Motor neuron (in vitro differentiated cells): ENCODE measurements around the gene SLC35D1. TPM values are rescaled to one million over a fixed set of nuclear protein-coding genes. Genes with fewer than 3 reads are reported as not detected.
"Not testable (repeated sequence)": the region's sequence is repeated elsewhere in the genome, so short reads cannot be mapped to it uniquely, and the experiment has no call there.

Experiments
- ATAC-seq, 8 experiments: fragments of 200-7000 bp; cut with Tn5 transposase; replicated peaks in 6 of 8; 2 replicates each; pipeline ENCODE4 v1.8.0; 2021; ENCODE audit warnings: mild to moderate bottlenecking in 8 of 8, moderate library complexity in 8 of 8
- H3K27ac ChIP-seq, 2 donors: fragments of 250-450 bp; sonication (Bioruptor Pico); 2 replicates each; pipeline ENCODE4 v1.9.0; 2021; ENCODE audit warnings: antibody characterized with exemption in 2 of 2, mild to moderate bottlenecking in 2 of 2, moderate library complexity in 1 of 2
- H3K4me1 ChIP-seq, 2 donors: fragments of 250-450 bp; sonication (Bioruptor Pico); replicated peaks in 1 of 2; 2 replicates each; pipeline ENCODE4 v1.6.1; 2021; ENCODE audit warnings: antibody characterized with exemption in 2 of 2, mild to moderate bottlenecking in 2 of 2, moderate library complexity in 1 of 2
- H3K4me3 ChIP-seq, 5 donors: fragments of 250-450 bp; sonication (Bioruptor Pico); 2 replicates each; pipeline ENCODE4 v1.9.0; 2021; ENCODE audit warnings: antibody characterized with exemption in 5 of 5, mild to moderate bottlenecking in 5 of 5, moderate library complexity in 4 of 5
- WGBS, 10 experiments: fragments of 450-650 bp; shearing (Covaris generic); methylation state at CpG; one replicate each; pipeline ENCODE4 v1.0.0; 2022; 5-methylcytosine and 5-hydroxymethylcytosine counted together
- in situ Hi-C, 9 experiments: fragments of 400-800 bp; cut with MboI; loops; one replicate each; pipeline ENCODE4 v1.15.0; 2021; ENCODE audit warnings: low sequenced_read_pairs in 9 of 9, low pct_unique_long_range_greater_than_20kb in 2 of 9; ENCODE audit not compliant: unreplicated experiment in 9 of 9
- total RNA-seq, 8 experiments: library from RNA; unstranded; fragments of 300-600 nt; gene quantifications; 2 replicates each; pipeline versions ENCODE4 v1.2.3 to v1.2.4, GENCODE V29; 2022

The SLC35D1 gene
- total RNA-seq, result 10 to 100 TPM in 5 of 8 experiments, 1 to 10 TPM in 3; 9.1 to 23.0 (median 11.9) TPM

DNA sequence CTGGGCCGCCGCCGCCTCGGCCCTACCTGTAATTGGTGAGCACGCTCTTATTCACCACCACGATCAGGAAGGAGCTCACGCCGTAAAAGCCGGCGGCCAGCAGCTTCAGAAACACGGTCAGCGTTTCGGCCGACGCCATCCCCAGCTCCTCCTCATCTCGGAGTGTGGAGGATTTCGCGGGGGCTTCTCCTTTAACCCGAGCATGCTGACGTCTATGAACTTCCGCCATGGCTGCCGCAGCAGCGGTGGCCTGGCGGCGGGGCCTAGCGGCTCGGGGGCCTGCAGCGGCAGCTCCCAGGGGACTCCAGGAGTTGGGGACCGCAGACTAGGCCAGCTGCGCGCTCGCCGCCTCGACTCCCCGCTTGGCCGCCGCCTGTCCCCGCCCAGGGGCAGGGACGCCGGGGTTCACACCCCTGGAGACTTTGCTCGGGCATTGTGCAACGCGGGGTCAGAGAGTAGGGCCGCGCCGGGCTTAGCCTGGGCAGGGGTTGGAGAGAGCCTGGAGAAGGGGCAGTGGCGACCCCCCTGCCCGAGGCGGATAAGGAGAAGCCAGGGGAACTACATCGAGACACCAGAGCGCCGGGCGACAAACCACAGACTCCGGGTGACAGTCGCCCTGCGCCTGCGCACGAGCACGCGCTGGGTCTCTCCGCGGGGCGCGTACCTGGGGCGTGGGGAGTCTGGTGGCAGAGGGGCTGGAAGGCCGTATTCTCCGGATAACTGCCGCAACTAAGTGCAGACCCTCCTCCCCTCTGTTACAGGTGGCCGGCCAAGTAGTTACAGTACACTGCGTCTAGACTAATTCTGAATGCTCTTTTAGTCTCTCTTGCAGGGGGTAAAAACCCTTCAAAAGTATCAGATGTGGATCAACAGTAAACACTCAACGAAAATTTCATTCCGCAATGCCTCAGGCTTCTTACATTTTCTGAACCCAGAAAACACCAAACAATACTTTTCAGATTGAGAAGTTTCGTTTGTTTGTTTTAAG lies at the start of gene SLC35D1:
SLC35D1 (minus strand) TSS at position 364 of the 988 bp plus-strand sequence; CDS start at position 229, 135 bp downstream.
- peak; percentile 68 to 92 (median 88) for ATAC-seq
- Histone ChIP-seq H3K4me1 (peaks cover 9 to 12% of the 10 kb centered on the region in 2 donors), H3K4me3 (peak within 1 kb of the TSS; percentile 72 to 96 (median 84)), H3K27ac (peak within 1 kb of the TSS; percentile 95 to 96)
- 0 to 13% (median 6%) methylated on average over 1 to 26 of the region's 73 CpGs; no CpG with 5 or more reads in 1 of the 10 experiments for WGBS, 10 experiments
- in situ Hi-C loops, result no loop called here

DNA sequence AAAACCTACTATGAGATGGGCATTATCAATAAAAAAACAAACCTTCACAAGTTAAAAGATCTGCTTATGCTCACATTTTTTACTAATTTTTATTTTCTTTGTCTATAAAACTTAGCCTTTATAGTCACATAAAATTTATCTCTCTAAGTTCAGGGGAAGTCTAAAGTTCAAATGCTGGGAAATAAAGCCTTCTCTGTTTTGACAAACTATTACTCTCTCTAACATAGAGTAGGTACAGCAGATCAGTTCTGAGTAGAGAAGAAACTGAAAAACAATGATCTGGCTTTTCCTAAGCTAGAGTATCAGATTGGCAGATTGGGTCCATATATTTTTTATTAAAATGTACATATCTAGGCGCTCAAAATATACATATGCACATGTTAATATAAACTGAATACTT lies 49.6 kb upstream of the SLC35D1 start:
- no peaks in the 10 kb centered on the region for H3K4me1 ChIP-seq
- ATAC-seq, result peak in 1 of 8 experiments; percentile 84
- H3K4me3 ChIP-seq, result no peak overlapping the region
- in situ Hi-C loops, result no loop called here
- no peak overlapping the region for H3K27ac ChIP-seq
- 0 to 92% (median 54%) methylated on average over 1 of the region's 1 CpG for WGBS, 10 experiments

GRCh38 chr1:67100833-67101232 lies 46.9 kb upstream of the SLC35D1 start:
- no peak for ATAC-seq
- in situ Hi-C loops, result no loop called here
- no peaks in the 10 kb centered on the region for H3K4me1 ChIP-seq
- 19 to 80% (median 54%) methylated on average over 1 to 3 of the region's 3 CpGs for WGBS, 10 experiments
- H3K27ac ChIP-seq, result no peak overlapping the region
- no peak overlapping the region for H3K4me3 ChIP-seq

DNA sequence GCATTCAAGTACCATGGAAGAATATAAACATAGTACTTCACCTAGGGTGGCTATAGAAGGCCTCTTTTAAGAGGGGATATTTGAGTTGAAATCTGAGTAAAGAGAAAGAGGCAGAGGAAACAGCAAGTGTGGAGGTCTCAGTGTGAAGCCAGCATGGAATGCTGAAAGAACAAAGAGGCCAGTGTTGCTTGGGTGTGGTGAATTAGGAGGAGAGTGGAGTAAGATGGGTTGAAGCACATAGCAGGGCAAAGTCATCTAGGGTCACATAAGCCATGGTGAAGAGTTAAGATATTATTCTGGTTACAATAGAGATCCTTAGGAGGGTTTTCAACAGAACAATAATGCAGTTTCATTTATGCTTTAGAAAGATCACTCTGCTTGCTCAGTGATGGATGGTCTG lies 43.4 kb upstream of the SLC35D1 start:
- H3K27ac ChIP-seq, result no peak overlapping the region
- H3K4me1 ChIP-seq, result no peaks in the 10 kb centered on the region
- no peak for ATAC-seq
- no peak overlapping the region for H3K4me3 ChIP-seq
- in situ Hi-C loops, result no loop called here

DNA sequence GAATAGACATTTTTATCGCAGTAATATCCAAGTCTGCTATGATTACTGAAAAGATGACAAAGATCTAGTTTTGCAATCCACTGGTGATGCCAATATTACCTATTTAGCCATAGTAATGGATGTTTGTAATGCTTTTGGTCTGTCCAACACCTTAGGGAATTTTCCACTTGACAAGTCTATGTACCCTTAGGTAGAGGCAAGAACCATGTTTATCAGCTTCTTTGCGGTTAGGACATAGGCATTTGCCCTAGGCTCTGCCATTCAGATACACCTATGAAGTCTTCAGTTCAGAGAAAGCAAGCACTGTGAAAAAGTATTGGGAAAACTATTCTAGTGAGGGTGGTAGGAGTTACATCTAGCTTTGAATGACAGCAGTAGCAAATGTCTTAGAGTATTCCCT lies 40.2 kb upstream of the SLC35D1 start:
- no peak overlapping the region for H3K27ac ChIP-seq

GRCh38 chr1:67089685-67090208 lies 35.8 kb upstream of the SLC35D1 start:
- in situ Hi-C loops, result no loop called here
- WGBS, 10 experiments, result 60 to 100% (median 84%) methylated on average over 1 of the region's 1 CpG
- no peak overlapping the region for H3K4me3 ChIP-seq
- no peaks in the 10 kb centered on the region for H3K4me1 ChIP-seq
- ATAC-seq, result no peak
- H3K27ac ChIP-seq, result no peak overlapping the region

More for the DNA sequence above, 40.2 kb upstream of the SLC35D1 start:
- H3K4me1 ChIP-seq, result no peaks in the 10 kb centered on the region
- in situ Hi-C loops, result no loop called here
- no peak for ATAC-seq
- no peak overlapping the region for H3K4me3 ChIP-seq
- WGBS, 10 experiments, result 83 to 100% (median 91%) methylated on average over 1 to 2 of the region's 2 CpGs; no CpG with 5 or more reads in 3 of the 10 experiments

GRCh38 chr1:67088440-67088839 lies 34.5 kb upstream of the SLC35D1 start:
- WGBS, 10 experiments, result 0 to 100% (median 80%) methylated on average over 1 of the region's 1 CpG; no CpG with 5 or more reads in 7 of the 10 experiments
- in situ Hi-C loops, result no loop called here
- H3K27ac ChIP-seq, result no peak overlapping the region
- no peak overlapping the region for H3K4me3 ChIP-seq
- no peaks in the 10 kb centered on the region for H3K4me1 ChIP-seq
- ATAC-seq, result no peak

GRCh38 chr1:67085326-67085725 lies 31.4 kb upstream of the SLC35D1 start:
- H3K4me1 ChIP-seq, result no peaks in the 10 kb centered on the region
- ATAC-seq, result no peak
- in situ Hi-C loops, result no loop called here
- H3K27ac ChIP-seq, result no peak overlapping the region
- no peak overlapping the region for H3K4me3 ChIP-seq
- 11 to 64% (median 45%) methylated on average over 2 of the region's 2 CpGs for WGBS, 10 experiments

GRCh38 chr1:67084765-67085318 lies 30.9 kb upstream of the SLC35D1 start:
- no peaks in the 10 kb centered on the region for H3K4me1 ChIP-seq
- no peak overlapping the region for H3K27ac ChIP-seq
- H3K4me3 ChIP-seq, result no peak overlapping the region
- in situ Hi-C loops, result no loop called here
- ATAC-seq, result no peak
- 0 to 100% (median 90%) methylated on average over 1 to 6 of the region's 9 CpGs for WGBS, 10 experiments

GRCh38 chr1:67078291-67078690 lies 24.3 kb upstream of the SLC35D1 start:
- H3K4me1 ChIP-seq, result no peaks in the 10 kb centered on the region
- no peak for ATAC-seq
- no peak overlapping the region for H3K4me3 ChIP-seq
- in situ Hi-C loops, result no loop called here
- H3K27ac ChIP-seq, result no peak overlapping the region
- 71 to 100% (median 86%) methylated on average over 1 to 3 of the region's 3 CpGs; no CpG with 5 or more reads in 1 of the 10 experiments for WGBS, 10 experiments

DNA sequence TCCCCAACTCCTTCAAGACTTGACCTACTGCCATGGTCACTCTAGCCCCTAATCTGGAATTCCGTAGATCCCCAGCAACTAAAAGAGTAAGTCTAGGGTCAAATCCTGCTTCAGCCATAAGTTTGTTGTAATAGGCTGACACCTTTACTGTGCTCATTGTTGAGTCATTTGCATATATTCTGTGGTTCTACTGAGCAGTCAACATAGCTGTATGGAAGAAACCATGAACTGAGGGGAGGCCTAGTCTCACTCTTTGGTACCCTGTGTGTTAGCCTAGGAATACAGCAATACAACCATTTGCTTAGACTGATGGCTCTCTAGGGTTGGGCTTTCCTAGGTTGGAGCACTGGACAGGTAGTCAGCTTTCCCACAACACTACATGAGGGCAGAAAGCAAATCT lies 23.6 kb upstream of the SLC35D1 start:
- no peak for ATAC-seq
- in situ Hi-C loops, result no loop called here
- H3K4me3 ChIP-seq, result no peak overlapping the region
- no peak overlapping the region for H3K27ac ChIP-seq
- no peaks in the 10 kb centered on the region for H3K4me1 ChIP-seq
- 83 to 100% (median 90%) methylated on average over 1 of the region's 1 CpG; no CpG with 5 or more reads in 5 of the 10 experiments for WGBS, 10 experiments

- Histone ChIP-seq H3K4me1 (no peaks in the 10 kb centered on the region), H3K4me3 (no peak overlapping the region), H3K27ac (no peak overlapping the region)
- 8 to 91% (median 73%) methylated on average over 1 of the region's 1 CpG for WGBS, 10 experiments
- no peak for ATAC-seq
- in situ Hi-C loops, result no loop called here
Measured at GRCh38 chr1:67072749-67073148, 18.8 kb upstream of the SLC35D1 start.

GRCh38 chr1:67067655-67068054 lies 13.7 kb upstream of the SLC35D1 start:
- H3K27ac ChIP-seq, H3K4me3 ChIP-seq, H3K4me1 ChIP-seq, in situ Hi-C loops, ATAC-seq: not testable (repeated sequence)
- WGBS, 10 experiments, result 20 to 94% (median 45%) methylated on average over 1 to 2 of the region's 3 CpGs; no CpG with 5 or more reads in 4 of the 10 experiments
